ENCODE data around the gene IL17B. TPM values are rescaled to one million over a fixed set of nuclear protein-coding genes. Genes with fewer than 3 reads are reported as not detected.

The IL17B gene
- total RNA-seq, 1 donor from 2014 or later, result not detected

DNA sequence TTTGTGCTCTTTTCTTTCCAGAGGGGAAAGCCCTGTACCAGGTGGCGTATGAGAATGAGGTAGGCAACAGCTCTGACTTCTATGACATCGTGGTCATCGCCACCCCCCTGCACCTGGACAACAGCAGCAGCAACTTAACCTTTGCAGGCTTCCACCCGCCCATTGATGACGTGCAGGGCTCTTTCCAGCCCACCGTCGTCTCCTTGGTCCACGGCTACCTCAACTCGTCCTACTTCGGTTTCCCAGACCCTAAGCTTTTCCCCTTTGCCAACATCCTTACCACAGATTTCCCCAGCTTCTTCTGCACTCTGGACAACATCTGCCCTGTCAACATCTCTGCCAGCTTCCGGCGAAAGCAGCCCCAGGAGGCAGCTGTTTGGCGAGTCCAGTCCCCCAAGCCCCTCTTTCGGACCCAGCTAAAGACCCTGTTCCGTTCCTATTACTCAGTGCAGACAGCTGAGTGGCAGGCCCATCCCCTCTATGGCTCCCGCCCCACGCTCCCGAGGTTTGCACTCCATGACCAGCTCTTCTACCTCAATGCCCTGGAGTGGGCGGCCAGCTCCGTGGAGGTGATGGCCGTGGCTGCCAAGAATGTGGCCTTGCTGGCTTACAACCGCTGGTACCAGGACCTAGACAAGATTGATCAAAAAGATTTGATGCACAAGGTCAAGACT is 11.0 kb downstream of the IL17B start:
- no peak overlapping the region for H3K4me3 ChIP-seq (ENCODE audit: low read depth, low read length)
- TF ChIP-seq, protein P1, sequence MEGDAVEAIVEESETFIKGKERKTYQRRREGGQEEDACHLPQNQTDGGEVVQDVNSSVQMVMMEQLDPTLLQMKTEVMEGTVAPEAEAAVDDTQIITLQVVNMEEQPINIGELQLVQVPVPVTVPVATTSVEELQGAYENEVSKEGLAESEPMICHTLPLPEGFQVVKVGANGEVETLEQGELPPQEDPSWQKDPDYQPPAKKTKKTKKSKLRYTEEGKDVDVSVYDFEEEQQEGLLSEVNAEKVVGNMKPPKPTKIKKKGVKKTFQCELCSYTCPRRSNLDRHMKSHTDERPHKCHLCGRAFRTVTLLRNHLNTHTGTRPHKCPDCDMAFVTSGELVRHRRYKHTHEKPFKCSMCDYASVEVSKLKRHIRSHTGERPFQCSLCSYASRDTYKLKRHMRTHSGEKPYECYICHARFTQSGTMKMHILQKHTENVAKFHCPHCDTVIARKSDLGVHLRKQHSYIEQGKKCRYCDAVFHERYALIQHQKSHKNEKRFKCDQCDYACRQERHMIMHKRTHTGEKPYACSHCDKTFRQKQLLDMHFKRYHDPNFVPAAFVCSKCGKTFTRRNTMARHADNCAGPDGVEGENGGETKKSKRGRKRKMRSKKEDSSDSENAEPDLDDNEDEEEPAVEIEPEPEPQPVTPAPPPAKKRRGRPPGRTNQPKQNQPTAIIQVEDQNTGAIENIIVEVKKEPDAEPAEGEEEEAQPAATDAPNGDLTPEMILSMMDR (conservative IDR thresholded peaks at IDR 0.05; ENCODE audit: low read depth, low read length), result no peak
- DNase-seq (ENCODE audit: low read depth), result no peak

DNA sequence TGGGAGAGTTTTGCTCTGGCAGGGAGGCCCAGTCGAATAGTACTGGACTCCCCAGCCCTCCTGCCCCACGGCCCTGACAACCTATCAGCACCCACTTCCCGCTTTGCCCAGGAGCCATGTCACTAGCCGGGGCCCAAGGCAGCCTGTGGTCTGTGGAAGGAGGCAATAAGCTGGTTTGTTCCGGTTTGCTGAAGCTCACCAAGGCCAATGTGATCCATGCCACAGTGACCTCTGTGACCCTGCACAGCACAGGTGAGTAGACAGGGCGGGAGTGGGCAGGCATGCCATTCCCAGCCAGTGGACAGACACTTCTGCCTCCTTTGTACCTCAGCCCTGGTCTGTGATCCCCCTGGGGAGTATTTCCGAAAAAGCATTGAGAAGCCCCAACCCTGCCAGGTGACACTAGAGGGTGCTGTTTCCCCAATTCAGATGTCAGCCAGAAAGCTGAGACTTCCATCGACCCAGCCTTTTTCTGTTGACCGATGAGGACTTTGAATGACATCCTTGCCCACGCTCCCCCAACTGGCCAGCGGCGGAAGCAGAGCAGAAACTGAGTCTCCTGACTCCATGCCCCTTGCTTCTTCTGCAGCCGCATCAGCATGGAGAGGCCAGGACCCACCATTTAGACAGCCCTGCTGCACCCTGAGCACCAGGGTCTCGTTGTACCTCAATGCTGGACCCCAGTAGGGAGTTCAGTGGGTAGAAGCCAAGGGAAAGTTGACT is 11.7 kb downstream of the IL17B start:
- TF ChIP-seq, protein P1 (conservative IDR thresholded peaks at IDR 0.05; ENCODE audit: low read depth, low read length), result peak; percentile 91
- no peak overlapping the region for H3K4me3 ChIP-seq (ENCODE audit: low read depth, low read length)
- DNase-seq (ENCODE audit: low read depth), result no peak

DNA sequence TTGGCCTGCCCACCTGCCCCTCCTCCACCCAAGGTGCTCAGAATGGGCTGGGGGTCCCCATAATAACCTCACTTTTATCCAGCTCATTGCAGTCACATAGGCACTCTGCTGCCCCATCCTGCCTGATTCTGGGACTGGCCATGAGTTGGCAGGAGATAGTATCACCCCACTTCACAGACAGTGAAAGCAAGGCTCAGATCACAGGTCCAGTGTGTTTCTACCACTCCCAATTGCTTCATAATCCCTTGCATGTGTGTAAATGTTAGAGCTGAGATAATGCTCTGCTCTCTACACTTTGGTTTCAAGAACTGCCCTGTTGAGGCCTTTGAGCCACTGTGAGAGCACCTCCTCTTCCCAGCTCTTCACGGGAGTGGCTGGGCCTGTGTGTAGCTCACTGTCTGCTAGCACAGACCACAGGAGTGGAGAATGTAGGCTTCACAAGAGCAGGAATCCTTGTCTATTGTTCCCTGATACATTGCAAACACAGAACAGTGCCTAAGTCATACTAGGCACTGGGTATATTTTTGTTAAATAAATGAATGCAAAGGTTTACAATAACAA is 12.8 kb downstream of the IL17B start:
- no peak for DNase-seq (ENCODE audit: low read depth)
- no peak overlapping the region for H3K4me3 ChIP-seq (ENCODE audit: low read depth, low read length)
- TF ChIP-seq, protein P1 (conservative IDR thresholded peaks at IDR 0.05; ENCODE audit: low read depth, low read length), result no peak

DNA sequence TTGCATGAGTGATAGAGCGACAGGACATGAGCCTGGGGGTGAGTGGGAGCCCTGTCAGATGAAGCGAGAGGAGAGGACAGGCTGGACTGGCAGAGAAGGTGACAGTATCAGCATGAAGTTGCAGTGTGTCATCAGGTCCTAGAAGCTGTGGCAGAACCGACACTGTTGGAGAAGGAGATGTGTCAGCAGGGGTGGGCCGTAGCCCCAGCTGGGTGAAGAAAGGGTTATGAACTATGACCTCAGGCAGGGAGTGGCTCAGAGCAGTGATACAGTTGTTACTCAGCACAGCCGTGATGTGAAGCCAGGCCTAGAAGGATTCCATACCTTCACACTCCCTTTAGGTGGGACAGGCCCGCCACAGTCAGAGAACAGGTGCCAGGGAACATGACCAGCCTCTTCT is 13.7 kb downstream of the IL17B start:
- TF ChIP-seq, protein P1 (conservative IDR thresholded peaks at IDR 0.05; ENCODE audit: low read depth, low read length), result no peak
- no peak for DNase-seq (ENCODE audit: low read depth)
- no peak overlapping the region for H3K4me3 ChIP-seq (ENCODE audit: low read depth, low read length)

DNA sequence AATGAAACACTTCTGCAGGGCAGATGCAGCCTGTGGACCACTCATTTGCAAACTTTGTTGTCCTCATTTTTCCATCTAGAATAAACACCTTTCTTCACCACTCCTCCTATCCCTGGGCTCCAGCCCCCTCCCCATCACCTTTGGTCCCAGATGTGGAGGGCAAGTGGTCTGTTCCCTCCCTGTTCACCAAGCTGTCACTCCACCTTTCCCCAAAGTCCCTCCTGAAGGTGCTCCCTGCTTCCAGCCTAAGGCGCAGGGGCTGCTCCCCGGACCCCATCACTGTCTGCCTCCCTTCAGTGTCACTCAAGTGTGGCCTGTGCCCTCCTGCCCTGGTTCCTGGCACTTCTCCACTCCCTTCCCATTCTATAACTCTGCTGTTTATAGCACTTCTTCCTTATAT is 14.4 kb downstream of the IL17B start:
- TF ChIP-seq, protein P1 (conservative IDR thresholded peaks at IDR 0.05; ENCODE audit: low read depth, low read length), result no peak
- H3K4me3 ChIP-seq (ENCODE audit: low read depth, low read length), result no peak overlapping the region
- no peak for DNase-seq (ENCODE audit: low read depth)

DNA sequence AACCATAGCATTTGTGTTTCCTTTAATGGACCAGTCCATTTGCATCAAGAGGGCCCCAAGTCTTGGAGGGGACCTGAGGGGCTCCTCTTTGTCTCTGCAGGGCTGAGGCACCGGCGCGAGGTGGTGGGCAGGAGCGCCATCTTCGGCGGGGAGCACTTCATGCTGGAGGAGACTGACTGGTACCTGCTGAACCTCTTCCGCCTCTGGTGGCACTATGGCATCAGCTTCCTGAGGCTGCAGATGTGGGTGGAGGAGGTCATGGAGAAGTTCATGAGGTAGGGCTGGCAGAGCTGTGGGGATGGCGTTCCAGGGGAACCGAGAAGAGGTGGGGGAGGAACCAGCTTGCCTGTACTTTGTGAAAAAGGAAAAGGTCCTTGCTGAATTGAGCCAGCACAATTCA is 15.2 kb downstream of the IL17B start:
- TF ChIP-seq, protein P1 (conservative IDR thresholded peaks at IDR 0.05; ENCODE audit: low read depth, low read length), result no peak
- H3K4me3 ChIP-seq (ENCODE audit: low read depth, low read length), result no peak overlapping the region
- DNase-seq (ENCODE audit: low read depth), result no peak
